ENCODE results near the gene ZNF138. TPM values are rescaled to one million over a fixed set of nuclear protein-coding genes. Genes with fewer than 3 reads are reported as not detected.

The ZNF138 gene
- total RNA-seq, 3 donors from 2014 or later, result 10.6 to 40.8 (median 31.1) TPM

DNA sequence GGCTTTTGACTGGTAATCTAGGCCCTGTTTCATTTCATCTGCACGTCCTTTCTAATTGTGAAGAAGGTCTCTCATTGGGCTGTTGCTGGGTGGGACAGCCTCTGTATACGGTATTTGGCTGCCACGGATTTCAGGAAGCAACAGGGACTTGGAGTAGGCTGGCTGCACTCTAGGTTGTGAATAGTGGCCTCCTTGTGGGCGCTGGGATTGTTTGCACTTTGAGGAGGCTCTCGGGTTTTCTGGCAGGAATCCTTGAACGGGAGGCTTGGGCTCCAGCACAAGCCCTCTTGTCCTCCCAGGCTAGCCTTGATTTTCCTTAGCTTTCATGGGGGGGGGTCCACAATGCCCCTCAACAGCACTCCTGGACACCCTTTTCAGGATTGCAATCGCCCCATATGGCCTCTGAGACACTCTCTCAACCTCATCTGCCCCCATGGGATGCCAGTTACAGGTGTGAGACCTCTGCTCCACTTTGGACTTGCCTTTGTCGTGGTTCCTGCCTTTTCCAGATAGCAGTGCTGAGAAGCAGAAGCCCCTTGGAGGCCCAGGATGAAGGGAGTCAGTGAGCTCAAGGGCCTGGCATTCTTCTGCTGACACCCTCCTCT lies 75.0 kb downstream of the ZNF138 start:
- no peaks in the 10 kb centered on the region for H3K27me3 ChIP-seq
- no peaks in the 10 kb centered on the region for H3K36me3 ChIP-seq
- intact Hi-C loops (cut with DNase I; ENCODE audit: low total_unique reads), result no loop called here
- no peak overlapping the region for H3K4me3 ChIP-seq
- H3K4me1 ChIP-seq, result no peaks in the 10 kb centered on the region
- TF ChIP-seq POLR2A (IDR thresholded peaks at IDR 0.05) (no peak), POLR2AphosphoS5 (IDR thresholded peaks at IDR 0.05) (no peak)
- TF ChIP-seq, protein P1, sequence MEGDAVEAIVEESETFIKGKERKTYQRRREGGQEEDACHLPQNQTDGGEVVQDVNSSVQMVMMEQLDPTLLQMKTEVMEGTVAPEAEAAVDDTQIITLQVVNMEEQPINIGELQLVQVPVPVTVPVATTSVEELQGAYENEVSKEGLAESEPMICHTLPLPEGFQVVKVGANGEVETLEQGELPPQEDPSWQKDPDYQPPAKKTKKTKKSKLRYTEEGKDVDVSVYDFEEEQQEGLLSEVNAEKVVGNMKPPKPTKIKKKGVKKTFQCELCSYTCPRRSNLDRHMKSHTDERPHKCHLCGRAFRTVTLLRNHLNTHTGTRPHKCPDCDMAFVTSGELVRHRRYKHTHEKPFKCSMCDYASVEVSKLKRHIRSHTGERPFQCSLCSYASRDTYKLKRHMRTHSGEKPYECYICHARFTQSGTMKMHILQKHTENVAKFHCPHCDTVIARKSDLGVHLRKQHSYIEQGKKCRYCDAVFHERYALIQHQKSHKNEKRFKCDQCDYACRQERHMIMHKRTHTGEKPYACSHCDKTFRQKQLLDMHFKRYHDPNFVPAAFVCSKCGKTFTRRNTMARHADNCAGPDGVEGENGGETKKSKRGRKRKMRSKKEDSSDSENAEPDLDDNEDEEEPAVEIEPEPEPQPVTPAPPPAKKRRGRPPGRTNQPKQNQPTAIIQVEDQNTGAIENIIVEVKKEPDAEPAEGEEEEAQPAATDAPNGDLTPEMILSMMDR (IDR thresholded peaks at IDR 0.05), result no peak
- no peaks in the 10 kb centered on the region for H3K9me3 ChIP-seq
- DNase-seq (ENCODE audit: low spot score in 2 of 2), result no peak
- H3K27ac ChIP-seq, result no peak overlapping the region

DNA sequence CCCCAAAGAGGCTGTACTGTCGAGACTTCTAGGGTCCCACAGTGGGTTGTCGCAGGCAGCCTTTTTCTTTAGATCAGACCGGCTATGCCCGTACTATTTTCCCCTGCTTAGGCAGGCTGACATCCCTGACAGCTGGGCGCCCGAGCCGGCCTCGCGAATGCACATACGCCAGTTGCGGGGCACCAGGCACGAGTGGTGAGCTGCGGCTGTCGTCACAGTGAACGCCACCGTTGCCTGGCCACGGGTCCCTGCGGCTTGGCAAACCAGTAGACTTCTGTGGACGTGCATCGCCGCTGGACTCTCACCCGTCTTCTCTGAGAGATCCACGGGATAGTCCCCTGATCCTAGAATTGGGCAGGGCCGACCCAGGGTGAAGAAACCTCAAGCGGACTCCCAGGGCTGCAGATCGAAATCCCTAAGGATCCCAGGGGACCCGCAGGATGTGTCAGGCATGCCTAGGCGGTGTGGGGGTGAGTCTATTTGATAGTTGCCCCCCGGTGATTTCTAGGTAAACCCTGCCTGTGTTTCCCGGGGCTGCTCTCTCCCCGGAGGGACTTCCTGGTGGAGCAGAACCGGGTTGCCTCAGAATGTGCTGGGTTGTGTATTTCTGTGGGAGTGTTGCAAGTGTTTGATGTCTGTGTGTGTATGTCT lies 75.8 kb downstream of the ZNF138 start:
- Histone ChIP-seq H3K36me3 (no peaks in the 10 kb centered on the region), H3K4me3 (no peak overlapping the region), H3K4me1 (no peaks in the 10 kb centered on the region), H3K9me3 (no peaks in the 10 kb centered on the region), H3K27me3 (no peaks in the 10 kb centered on the region), H3K27ac (no peak overlapping the region)
- TF ChIP-seq, protein P1 (IDR thresholded peaks at IDR 0.05), result no peak
- TF ChIP-seq POLR2A (IDR thresholded peaks at IDR 0.05) (no peak), POLR2AphosphoS5 (IDR thresholded peaks at IDR 0.05) (no peak)
- DNase-seq (ENCODE audit: low spot score in 2 of 2), result no peak
- intact Hi-C loops (cut with DNase I; ENCODE audit: low total_unique reads), result no loop called here

DNA sequence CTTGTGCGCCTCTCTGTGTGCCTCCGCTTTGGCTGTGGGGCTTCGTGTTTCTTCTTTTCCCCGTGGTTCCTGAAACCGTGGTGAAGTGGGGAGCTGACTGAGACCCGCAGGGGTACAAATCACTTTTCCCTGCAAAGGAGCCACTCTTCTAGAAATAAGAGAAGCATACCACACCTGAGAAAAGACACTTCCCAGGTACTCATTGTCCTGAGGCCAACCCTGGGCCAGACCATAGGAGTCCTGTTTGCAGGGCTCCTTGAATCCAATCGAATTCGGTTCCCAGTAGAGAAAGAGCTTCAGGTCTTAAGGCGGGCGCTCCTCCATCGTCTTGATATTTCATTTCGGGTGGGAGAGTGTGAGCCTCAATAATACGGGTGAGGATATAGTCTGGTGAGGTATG lies 76.4 kb downstream of the ZNF138 start:
- no peak overlapping the region for H3K4me3 ChIP-seq
- H3K9me3 ChIP-seq, result peaks cover 0 to 2% of the 10 kb centered on the region in 2 donors
- no peaks in the 10 kb centered on the region for H3K27me3 ChIP-seq
- no peak overlapping the region for H3K27ac ChIP-seq
- TF ChIP-seq POLR2A (IDR thresholded peaks at IDR 0.05) (no peak), POLR2AphosphoS5 (IDR thresholded peaks at IDR 0.05) (no peak)
- TF ChIP-seq, protein P1 (IDR thresholded peaks at IDR 0.05), result no peak
- intact Hi-C loops (cut with DNase I; ENCODE audit: low total_unique reads), result no loop called here
- no peaks in the 10 kb centered on the region for H3K4me1 ChIP-seq
- DNase-seq (ENCODE audit: low spot score in 2 of 2), result no peak
- H3K36me3 ChIP-seq, result no peaks in the 10 kb centered on the region

DNA sequence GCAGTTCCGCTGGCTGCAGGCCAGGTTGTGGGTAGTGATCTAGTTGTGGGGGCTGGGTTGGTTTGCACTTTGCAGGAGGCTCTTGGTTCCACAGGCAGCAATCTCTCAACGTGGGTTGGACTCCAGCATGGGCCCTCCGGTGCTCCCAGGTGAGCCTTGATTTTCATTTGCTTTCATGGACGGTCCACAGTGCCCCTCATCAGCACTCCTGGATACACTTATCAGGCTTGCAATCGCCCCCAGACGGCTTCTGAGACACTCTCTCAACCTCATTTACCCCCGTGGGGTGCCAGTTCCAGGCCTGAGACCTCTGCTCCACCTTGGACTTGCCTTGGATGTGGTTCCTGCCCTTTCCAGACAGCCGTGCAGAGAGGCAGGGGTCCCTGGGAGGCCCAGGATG lies 77.5 kb downstream of the ZNF138 start:
- intact Hi-C loops (cut with DNase I; ENCODE audit: low total_unique reads), result no loop called here
- no peak for TF ChIP-seq POLR2AphosphoS5 (IDR thresholded peaks at IDR 0.05)
- TF ChIP-seq, protein P1 (IDR thresholded peaks at IDR 0.05), result no peak
- TF ChIP-seq POLR2A (IDR thresholded peaks at IDR 0.05), result no peak
- H3K27me3 ChIP-seq, result no peaks in the 10 kb centered on the region
- no peak overlapping the region for H3K27ac ChIP-seq
- H3K4me1 ChIP-seq, result no peaks in the 10 kb centered on the region
- no peak overlapping the region for H3K4me3 ChIP-seq
- peaks cover 0 to 2% of the 10 kb centered on the region in 2 donors for H3K9me3 ChIP-seq
- no peak for DNase-seq (ENCODE audit: low spot score in 2 of 2)
- H3K36me3 ChIP-seq, result no peaks in the 10 kb centered on the region

DNA sequence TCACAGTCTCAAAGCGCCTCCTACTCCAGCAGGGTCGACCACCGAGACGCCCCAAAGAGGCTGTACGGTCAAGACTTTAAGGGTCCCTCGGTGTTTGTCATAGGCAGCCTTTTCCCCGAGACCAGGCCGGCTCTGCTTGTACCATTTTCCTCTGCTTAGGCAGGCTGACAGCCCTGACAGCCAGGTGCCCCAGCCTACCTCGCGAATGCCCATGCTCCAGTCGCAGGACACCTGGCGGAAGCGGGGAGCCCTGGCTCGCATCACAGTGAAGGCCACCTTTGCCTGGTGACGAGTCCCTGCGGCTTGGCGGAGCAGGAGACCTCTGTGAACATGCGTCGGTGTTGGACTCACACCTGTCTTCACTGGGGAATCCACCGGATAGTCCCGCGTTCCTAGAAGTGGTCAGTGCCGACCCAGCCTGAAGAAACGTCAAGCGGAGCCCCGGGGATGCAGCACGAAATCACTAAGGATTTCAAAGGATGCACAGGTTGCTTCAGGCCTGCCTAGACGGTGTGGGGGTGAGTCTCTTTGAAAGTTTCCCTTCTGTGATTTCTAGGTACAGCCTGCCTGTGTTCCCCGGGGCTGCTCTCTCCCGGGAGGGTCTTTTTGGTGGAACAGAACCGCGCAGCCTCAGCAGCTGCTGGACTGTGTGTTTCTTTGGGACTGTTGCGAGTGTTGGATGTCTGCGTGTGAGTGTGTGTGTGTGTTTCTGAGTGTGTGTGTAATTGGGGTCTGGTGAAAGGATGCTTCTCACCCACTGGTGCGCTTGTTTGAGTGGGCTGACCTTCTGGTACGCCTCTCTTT lies 78.3 kb downstream of the ZNF138 start:
- H3K9me3 ChIP-seq, result peaks cover 0 to 2% of the 10 kb centered on the region in 2 donors
- no peak for DNase-seq (ENCODE audit: low spot score in 2 of 2)
- H3K4me3 ChIP-seq, result no peak overlapping the region
- TF ChIP-seq POLR2A (IDR thresholded peaks at IDR 0.05) (no peak), POLR2AphosphoS5 (IDR thresholded peaks at IDR 0.05) (no peak)
- TF ChIP-seq, protein P1 (IDR thresholded peaks at IDR 0.05), result no peak
- no peaks in the 10 kb centered on the region for H3K4me1 ChIP-seq
- intact Hi-C loops (cut with DNase I; ENCODE audit: low total_unique reads), result no loop called here
- no peaks in the 10 kb centered on the region for H3K36me3 ChIP-seq
- no peak overlapping the region for H3K27ac ChIP-seq
- H3K27me3 ChIP-seq, result no peaks in the 10 kb centered on the region
